AG08396 (cell line): ENCODE results near the gene SMOC1.

Experiments
- DNase-seq: peaks from one replicate; pipeline ENCODE4 v3.0.0; 2012; ENCODE audit warnings: low spot score, mixed read lengths

Gene SMOC1, protein sequence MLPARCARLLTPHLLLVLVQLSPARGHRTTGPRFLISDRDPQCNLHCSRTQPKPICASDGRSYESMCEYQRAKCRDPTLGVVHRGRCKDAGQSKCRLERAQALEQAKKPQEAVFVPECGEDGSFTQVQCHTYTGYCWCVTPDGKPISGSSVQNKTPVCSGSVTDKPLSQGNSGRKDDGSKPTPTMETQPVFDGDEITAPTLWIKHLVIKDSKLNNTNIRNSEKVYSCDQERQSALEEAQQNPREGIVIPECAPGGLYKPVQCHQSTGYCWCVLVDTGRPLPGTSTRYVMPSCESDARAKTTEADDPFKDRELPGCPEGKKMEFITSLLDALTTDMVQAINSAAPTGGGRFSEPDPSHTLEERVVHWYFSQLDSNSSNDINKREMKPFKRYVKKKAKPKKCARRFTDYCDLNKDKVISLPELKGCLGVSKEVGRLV

DNA sequence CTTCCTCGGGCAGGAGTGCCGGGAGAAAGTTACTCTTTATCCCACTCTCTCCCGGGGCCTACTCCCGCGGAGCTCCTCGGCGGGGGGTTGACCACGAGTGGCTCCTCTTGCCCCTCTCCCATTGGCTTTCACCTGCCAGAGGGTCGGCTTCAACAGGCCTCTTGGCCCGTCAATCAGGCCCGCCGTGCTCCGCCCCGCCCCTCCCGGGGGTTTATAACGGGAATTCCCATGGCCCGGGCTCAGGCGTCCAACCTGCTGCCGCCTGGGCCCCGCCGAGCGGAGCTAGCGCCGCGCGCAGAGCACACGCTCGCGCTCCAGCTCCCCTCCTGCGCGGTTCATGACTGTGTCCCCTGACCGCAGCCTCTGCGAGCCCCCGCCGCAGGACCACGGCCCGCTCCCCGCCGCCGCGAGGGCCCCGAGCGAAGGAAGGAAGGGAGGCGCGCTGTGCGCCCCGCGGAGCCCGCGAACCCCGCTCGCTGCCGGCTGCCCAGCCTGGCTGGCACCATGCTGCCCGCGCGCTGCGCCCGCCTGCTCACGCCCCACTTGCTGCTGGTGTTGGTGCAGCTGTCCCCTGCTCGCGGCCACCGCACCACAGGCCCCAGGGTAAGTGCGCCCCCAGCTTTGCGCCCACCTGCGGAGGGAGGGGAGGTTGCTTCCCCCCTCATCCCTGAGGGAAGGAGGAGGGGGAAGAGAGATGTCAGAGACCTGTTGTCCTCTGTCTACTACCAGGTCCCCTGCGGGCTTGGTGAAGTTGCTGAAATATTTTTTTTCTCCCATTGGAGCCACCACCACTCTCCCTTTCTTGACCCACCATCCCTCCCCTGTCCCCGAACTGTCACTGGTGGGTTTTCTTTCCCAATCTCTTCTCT is at the start of gene SMOC1:
SMOC1 (plus strand) TSS at position 242 of the 869 bp plus-strand sequence; CDS start at position 505, 263 bp downstream.
- no peak for DNase-seq

DNA sequence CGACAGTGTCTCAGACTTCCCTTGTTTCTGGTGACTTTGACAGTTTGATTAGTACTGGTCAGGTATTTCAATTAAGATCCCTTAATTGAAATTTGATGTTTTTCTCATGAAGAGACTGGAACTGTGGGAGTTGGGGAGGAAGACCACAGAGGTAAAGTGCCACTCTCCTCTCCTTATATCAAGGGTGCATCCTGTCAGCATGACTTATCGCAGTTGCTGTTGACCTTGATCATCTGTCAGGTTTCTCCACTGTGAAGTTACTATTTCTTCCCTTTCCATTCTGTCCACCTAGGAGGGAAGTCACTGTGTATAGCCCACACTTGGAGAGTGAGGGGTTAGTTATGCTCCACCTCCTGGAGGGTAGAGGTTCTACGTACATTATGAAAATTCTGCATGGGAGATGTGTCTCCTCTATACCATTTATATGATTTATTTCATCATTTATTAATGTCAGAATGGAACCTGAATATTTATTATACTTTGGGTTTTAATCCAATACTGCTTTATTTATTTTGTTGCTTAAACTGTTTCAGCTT is 40.3 kb upstream of the SMOC1 start:
- DNase-seq = no peak

DNA sequence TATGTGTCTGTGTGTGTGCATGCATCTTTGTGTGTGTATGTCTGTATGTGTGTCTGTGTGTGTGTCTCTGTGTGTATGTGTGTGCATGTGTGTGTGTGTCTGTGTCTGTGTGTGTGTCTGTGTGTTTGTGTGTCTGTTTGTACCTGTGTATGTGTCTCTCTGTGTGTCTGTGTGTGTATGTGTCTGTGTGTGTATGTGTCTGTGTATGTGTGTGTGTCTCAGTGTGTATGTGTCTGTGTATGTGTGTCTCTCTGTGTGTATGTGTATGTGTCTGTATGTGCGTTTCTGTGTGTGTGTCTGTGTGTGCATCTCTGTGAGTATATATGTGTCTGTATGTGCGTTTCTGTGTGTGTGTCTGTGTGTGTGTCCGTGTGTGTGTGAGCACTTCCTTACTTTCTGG is 39.6 kb upstream of the SMOC1 start:
- DNase-seq = no peak

DNA sequence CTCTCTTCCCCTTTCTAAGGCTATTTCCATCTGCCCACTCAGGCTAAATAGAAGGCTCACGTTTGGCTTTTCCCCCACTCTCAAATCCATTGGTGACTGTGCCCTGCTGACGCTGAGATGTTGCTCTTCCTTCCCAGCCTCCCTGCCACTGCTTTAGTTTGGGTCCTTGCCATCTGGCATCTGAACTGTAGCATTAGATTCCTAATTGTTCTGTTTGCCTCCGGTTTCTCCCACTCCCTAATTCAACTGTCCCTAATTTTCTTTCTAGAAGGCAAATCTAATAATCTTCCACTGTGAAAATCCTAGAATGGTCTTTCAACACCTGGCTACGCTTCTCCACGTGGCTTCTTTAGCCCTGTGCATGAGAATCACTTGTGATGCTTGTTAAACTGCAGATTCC is 37.6 kb upstream of the SMOC1 start:
- DNase-seq = no peak

DNA sequence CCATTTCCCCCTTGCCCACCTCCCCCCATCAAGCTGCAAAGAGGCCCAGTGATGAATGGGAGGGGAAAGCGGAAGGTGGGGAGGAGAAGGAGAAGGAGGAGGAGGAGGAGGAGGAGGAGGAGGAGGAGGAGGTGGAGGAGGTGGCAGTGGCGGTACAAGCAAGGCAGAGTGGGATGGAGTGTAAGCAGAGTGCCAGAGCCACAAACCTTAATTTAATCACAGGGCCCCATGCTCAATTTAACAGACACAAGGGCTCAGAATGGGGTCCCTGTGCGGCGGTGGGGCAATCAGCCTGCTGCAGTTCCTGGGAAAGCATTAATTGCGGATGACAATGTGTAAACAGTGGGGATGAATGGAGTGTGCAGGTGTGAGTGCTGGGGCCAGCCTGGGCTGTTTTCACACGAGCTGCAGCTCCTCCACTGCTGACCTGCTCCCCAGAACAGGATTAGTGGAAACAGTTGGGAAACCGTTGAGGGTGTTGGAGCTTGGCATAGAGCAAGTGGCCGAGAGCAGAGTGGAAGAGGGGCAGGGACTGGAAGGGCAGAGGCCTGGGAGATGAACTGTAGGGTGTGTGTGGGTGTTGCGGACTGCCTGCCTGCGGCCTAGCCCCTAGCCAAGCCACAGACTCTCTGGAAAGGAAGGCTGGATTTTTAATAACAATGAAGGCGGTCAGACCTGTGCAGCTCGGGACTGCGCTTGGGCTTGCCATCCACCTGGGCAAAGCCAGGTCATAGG is 36.4 kb upstream of the SMOC1 start:
- no peak for DNase-seq

DNA sequence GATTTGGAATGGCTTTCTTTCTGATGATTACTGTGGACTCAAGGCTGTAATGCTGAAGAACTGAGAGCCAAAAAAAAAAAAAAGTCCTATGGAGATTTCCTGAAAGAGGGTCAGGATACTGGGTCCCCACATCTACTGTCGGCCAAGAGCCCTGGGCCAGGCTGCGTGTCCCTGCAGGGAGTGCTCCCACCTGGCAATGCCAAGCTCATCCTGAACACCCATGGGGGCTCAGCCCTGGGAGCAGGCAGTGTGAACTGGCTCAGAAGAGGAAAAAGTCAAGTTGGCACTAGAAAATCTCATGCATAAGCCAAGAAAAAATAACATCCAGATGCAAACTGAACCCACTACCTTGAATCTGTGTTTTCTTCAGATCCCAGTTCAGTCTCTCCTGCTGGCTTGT is 35.0 kb upstream of the SMOC1 start:
- no peak for DNase-seq

DNA sequence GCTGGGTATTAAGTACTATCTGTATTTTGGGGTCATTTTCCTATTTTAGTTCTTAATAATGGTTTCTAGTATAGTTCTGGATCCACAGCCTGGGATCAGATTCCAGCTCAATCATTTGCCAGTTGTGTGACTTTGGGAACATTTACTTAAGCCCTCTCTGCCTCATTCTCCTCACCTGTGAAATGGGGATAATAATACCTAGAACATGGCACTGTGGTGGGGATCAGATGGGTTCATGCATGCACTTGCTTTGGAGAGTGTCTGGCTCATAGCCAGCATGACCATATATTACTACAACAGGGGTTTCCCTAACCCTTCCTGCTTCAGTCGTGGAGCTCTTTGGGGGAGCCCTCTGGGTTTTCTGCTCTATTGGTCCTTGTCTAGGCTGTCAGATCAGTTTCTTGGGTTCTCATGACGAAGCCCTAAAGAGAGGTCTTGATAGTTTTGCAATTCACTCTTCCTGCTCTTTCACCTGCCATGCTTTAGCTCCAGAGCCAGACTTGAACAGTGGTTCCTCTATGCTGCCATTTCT is 34.1 kb upstream of the SMOC1 start:
- no peak for DNase-seq

DNA sequence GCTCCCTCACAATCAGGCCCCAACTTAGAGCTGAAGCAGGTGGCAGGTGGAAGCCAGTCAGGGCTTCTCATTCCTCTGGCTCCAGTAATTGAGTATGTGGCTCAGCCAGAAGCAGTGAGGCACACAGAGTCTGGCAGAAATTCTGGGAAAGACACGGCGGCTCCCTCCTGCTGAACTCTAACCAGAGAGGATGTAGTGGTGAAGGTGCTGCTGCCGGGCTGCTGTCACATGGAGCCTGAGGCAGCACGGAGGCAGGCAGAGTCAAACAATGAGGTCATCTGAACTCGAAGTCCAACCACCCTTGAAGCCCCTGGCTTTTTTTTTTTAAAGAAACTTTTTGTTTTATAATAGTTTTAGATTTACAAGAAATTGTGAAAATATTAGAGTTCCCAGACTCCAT is 33.4 kb upstream of the SMOC1 start:
- DNase-seq = no peak

DNA sequence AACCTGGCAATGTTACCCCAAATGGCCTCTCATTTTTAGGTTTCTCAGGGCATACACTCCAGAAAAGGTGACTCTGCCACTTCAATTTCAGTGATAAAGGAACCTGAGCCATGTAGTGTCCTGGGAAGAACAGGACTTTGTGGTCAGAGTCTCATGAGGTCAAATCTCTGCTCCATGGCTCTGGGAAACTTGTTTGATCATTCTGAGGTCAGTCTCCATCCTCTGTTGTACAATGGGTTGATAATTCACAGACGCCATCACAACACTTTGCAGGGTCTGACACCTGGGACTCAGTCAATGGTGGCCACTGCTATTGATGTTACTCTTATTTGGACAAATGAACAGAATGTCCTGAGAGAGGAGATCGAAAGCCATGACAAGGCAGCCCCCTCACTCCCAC is 31.1 kb upstream of the SMOC1 start:
- no peak for DNase-seq

DNA sequence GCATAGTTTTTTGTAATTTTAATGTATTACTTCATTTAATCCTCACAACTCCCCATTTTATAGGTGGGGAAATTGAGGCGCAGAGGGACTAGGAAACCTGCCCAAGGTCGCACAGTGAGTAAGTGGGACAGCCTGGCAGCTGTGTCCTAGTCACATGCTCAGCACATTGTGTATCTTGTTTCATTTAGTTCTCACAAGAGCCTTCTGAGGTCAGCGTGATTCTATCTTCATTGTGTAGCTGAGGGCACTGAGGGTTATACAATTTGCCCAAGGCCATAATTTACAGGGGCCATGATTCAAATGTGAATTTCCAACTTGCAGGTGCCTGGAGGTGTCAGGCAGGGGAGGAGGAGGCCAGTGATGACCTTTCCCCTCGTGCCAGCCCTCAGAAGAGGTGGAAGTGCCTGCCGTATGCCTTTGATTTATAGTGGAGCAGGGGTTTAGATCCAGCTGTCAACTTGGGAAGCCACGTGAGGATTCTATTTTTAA is 30.3 kb upstream of the SMOC1 start:
- no peak for DNase-seq

DNA sequence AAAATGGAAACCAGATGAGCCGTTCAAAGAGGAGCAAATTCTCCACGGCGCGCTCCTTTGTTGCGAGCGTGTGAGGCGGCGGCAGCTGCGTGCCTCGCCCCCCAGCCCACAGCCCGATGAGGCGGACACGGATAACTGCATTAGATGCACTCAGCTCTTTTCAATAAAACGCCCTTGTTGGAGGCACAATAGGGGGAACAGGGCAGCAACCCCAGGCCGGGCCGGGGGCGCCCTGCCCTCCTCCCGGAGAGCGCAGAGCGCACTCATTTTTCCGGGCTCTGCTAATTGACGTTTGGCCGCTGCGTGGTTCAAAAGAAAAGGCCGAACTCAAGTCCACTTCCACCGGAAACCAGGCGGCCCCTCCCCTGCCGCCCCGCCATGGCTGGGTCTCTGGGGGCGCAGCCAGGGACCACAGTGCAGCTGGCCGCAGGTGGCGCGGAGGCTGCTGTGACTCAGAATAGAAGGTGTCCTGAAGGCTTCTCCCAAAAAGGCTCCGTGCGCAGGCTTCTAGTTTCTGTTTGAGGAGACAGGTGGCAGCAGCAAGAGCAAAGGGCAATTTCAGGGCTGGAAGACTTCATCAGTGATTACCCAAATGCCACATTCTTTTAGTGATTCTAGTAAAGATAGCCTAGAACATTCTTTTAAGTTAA is 29.0 kb upstream of the SMOC1 start:
- DNase-seq = no peak

DNA sequence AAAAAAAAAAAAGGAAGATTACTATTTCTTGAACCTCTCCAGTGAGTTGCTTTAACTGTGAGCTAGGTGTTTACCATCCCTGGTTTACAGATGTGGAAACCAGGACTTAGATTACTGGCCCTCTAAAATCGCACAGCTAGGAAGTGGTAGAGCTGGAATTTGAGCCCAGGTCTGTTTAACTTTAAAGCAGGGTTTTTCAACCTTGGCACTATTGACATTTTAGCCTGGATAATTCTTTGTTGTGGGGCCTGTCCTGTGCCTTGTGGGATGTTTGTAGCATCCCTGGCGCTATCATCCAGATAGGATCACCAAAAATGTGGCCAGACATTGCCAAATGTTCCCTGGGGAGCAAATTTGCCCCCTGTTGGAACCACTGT is 28.5 kb upstream of the SMOC1 start:
- DNase-seq = no peak

DNA sequence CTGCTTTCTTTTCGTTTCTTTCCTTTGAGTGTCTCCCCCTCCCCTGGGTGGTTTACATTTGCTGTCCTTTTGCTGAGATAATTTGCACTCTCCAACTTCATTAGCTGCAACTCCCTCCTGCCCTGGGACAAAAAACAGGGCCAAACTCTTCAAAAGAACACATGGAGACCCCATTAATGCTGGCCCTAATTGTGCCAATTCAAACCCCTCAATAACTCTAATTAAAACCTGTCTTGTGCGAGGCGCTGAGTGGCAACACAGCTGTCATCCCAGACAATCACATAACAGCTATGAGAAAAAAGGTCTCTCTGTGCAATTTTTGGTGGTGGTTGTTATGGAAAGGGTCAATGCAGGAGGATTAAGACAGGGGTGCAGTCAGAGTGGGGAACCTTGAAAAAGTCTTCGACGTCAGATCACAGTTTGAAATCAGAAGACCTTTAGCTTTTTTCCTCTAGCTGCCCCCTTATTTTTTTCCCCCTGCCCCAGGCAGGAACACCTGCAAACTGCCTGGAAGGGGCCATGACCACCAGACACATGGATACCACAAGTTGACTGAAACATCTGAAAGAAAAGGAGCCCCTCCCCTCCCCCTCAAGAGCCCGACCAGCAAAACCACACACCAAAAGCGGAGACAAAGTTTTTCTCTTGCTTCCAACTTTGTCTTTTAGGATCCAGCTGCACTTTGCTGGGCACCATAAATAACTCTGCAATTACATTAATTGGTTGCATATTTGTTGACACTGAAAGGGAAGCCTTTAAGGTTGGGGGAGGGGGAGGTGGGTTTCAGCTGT is 26.5 kb upstream of the SMOC1 start:
- DNase-seq = no peak

DNA sequence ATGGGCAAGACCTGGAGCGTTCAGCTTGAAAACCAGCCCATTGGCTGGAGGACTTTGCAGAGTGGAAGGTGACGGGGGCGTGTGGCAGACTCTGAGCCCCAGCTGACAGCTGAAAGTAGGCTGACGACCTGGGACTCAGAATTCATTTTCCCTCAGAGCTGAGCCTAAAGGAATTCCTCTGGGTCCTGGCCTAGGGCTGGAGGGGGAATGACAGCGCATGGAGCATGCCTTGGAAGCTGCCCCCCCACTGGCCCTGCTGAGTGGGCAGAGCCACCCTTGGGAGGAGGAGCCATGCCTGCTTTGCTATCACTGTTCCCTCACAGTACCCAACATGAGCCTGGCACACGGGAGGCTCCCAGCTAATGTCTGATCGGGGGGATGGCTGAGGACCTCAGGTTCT is 25.4 kb upstream of the SMOC1 start:
- DNase-seq = no peak

DNA sequence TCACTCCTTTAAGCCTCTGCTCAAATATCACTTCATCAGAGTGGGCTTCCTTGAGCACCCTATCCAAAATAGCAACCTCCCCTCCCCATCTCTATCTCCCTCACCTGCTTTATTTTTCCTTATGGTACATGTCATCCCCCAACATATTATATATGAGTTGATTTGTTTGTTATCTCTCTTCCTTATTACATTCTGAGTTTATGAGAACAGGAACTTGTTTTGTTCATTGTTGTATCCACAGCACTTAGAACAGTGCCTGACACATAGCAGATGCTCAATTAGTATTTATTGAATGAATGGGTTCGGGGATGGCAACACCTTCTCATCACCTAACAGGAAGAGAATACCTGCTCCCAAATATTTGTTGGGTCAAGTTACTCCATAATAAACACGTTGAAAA is 24.6 kb upstream of the SMOC1 start:
- no peak for DNase-seq

DNA sequence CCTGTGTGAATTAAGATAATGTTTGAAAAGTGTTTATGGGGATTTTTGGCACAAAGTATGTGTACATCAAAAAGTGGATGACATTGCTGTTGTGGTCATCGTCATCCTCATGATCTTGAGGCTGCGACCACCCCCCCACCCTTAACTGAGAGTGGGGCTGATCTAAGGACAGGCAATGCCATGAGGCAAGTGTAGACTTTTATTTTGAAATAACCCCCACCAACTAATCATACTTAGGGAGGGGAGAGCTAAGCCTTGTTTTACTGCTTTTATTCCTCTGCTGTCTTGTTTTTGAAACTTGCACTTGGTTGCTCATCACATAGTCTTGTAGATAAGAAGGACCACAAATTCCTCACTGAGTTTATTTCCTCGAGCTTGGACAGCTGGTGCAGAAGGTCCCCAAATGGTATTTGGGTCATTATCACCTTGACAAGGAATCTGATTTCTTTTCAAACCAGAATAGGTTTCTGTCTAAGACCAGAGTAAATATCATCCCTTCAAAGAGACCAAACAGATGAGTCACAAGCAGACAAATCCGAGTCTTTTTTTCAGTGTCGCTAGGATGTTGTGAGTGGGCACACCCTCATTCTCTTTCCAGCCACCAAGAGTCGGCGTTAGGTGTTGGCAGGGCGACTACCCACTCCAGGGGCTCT is 23.9 kb upstream of the SMOC1 start:
- no peak for DNase-seq

DNA sequence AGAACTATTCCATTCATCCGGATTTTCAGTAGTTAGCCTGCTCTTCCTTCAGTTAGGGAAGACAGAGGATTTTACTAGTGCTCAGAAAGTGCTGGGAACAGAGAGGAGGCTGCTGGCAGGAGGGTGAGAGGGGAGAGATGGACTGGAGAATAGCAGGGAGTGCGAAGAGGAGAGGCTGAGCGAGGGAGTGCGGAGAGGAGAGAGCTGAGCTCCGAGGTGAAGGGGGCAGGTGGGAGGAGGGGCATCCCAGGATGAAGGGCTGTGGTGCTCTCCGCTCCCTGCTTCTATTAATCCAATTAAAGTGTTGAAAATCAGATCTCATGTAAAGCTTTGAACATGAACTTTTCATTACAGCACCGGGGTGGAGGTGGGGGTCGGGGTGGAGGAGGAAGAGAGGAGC is 20.4 kb upstream of the SMOC1 start:
- no peak for DNase-seq

DNA sequence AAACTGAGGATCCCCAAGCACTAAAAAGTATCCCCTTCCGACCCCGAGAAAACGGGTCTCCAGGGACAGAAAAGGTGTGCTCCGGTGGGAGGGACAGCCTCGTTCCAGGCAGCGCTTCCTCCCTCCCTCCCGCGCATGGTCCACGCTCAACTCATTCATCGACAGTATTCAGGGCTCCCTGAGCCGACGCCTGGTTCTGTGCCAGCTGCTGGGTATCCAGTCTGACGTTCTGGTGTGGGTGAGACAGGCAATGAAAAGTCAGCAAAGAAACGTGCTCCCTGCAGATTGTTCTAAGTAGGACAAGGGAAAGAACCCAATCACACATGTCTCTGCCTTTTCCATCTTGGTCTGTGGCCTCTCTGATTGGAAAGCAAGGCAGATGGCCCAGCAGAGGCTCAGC is 19.6 kb upstream of the SMOC1 start:
- no peak for DNase-seq

DNA sequence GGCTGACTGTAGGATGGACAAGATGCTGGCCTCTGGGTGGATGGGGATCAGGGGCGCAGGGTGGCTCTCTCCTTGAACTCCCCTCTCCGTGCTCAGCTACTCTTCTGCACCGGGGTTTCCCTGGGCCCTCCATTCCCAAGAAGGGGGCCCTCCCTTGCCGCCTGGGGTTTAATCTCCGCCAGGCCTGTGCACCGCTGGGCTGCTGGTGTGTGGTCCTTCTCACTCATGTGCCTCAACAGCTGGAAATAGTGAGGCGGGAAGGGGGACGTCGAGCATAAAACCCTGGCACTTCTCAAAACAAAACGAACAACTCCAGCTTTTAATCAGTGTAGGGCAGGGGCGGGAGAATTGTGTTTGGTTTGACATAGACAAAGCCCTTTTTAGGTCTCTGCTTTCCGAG is 19.0 kb upstream of the SMOC1 start:
- DNase-seq = no peak

DNA sequence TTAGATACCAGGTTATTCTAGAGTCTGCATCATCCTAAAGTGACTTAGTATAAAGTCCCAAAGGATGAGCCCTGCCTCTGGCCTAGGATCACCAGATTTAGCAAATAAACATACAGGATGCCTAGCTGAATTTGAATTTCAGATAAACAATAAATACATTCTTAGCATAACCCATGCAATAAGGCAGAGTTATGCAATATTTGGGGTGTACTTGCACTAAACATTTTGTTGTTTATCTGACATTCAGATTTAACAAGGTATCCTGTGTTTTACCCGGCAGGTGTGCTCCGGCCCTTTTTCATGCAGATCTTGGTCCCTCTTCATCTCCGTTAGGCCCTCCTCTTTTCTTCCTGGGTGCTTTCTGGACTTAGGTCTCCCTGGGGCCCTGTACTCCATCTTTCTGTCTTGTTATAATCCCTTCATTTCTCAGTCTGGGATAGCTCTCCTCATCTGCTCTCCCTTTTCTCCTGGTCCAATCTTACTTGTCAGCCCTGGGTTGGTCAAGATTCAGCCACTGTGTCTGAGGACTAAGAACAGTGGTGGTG is 18.1 kb upstream of the SMOC1 start:
- DNase-seq = no peak
